GM23338 (cell line): ENCODE measurements around the gene EPHB3. TPM values are rescaled to one million over a fixed set of nuclear protein-coding genes. Genes with fewer than 3 reads are reported as not detected.
A peak's percentile ranks its signal among the peaks of the same experiment; 100 is the strongest.

Experiments used
- ATAC-seq: fragments of 200-7000 bp; cut with Tn5 transposase; 3 replicates; pipeline ENCODE4 v1.9.1; 2020
- DNase-seq: peaks from one replicate; pipeline ENCODE4 v3.0.0-alpha.2; 2015; ENCODE audit warnings: low spot score
- H2AFZ ChIP-seq: fragments of 200-600 bp; sonication (generic); 2 replicates; pipeline ENCODE4 v1.8.0; 2016; ENCODE audit warnings: antibody characterized with exemption, mild to moderate bottlenecking, moderate library complexity
- H3F3A ChIP-seq: fragments of 200-600 bp; sonication (generic); replicated peaks from 2 replicates; pipeline ENCODE4 v1.8.0; 2017; ENCODE audit warnings: antibody characterized with exemption, mixed run types, low read depth
- H3K27ac ChIP-seq: fragments of 200-600 bp; sonication (generic); 2 replicates; pipeline ENCODE4 v1.6.1; 2016; ENCODE audit warnings: low read depth
- H3K27me3 ChIP-seq: fragments of 200-600 bp; sonication (generic); 2 replicates; pipeline ENCODE4 v1.8.0; 2016; ENCODE audit warnings: mild to moderate bottlenecking, mixed run types, moderate library complexity; ENCODE audit not compliant: insufficient read depth
- H3K36me3 ChIP-seq: fragments of 200-600 bp; sonication (generic); 2 replicates; pipeline ENCODE4 v1.8.0; 2016; ENCODE audit warnings: mild to moderate bottlenecking; ENCODE audit not compliant: insufficient read depth
- H3K4me1 ChIP-seq: fragments of 200-600 bp; sonication (generic); 2 replicates; pipeline ENCODE4 v1.8.0; 2016; ENCODE audit warnings: mild to moderate bottlenecking, moderate library complexity; ENCODE audit not compliant: insufficient read depth
- H3K4me2 ChIP-seq: fragments of 200-600 bp; sonication (generic); 2 replicates; pipeline ENCODE4 v1.7.1; 2017; ENCODE audit warnings: mixed run types
- H3K4me3 ChIP-seq: fragments of 200-600 bp; sonication (generic); 2 replicates; pipeline ENCODE4 v1.6.1; 2016; ENCODE audit warnings: mixed run types
- H3K79me2 ChIP-seq: fragments of 200-600 bp; sonication (generic); replicated peaks from 2 replicates; pipeline ENCODE4 v1.8.0; 2017; ENCODE audit warnings: mild to moderate bottlenecking; ENCODE audit not compliant: insufficient read depth
- H3K9me2 ChIP-seq: fragments of 200-600 bp; sonication (generic); 2 replicates; pipeline ENCODE4 v1.8.0; 2017; ENCODE audit not compliant: insufficient read depth
- H4K20me1 ChIP-seq: fragments of 200-600 bp; sonication (generic); replicated peaks from 2 replicates; pipeline ENCODE4 v1.8.0; 2017; ENCODE audit warnings: mild to moderate bottlenecking; ENCODE audit not compliant: insufficient read depth
- H3K27ac Mint-ChIP-seq: 2 replicates; pipeline ENCODE4 v1.8.0; 2020; ENCODE audit warnings: inconsistent platforms, mild to moderate bottlenecking, moderate library complexity, mixed read lengths
- H3K27me3 Mint-ChIP-seq: 3 replicates; pipeline ENCODE4 v1.8.0; 2022; ENCODE audit warnings: low read depth, mild to moderate bottlenecking, moderate library complexity, mixed read lengths, inconsistent platforms; ENCODE audit not compliant: insufficient read depth, poor library complexity
- H3K36me3 Mint-ChIP-seq: 3 replicates; pipeline ENCODE4 v1.8.0; 2021; ENCODE audit warnings: low read depth, mild to moderate bottlenecking, inconsistent platforms, moderate library complexity, mixed read lengths
- H3K4me1 Mint-ChIP-seq: 3 replicates; pipeline ENCODE4 v1.8.0; 2020; ENCODE audit warnings: mild to moderate bottlenecking, inconsistent platforms, mixed read lengths
- H3K4me3 Mint-ChIP-seq: 3 replicates; pipeline ENCODE4 v1.8.0; 2021; ENCODE audit warnings: moderate library complexity, mild to moderate bottlenecking, inconsistent platforms, mixed read lengths
- H3K9me3 Mint-ChIP-seq: 3 replicates; pipeline ENCODE4 v1.8.0; 2020; ENCODE audit warnings: moderate library complexity, mild to moderate bottlenecking, inconsistent platforms, mixed read lengths
- JUNB ChIP-seq: IDR thresholded peaks from one replicate; pipeline ENCODE4 v1.6.1; 2016; ENCODE audit warnings: antibody characterized with exemption; ENCODE audit not compliant: unreplicated experiment
- POLR2AphosphoS5 ChIP-seq: IDR thresholded peaks from 2 replicates; pipeline ENCODE4 v1.6.1; 2016; ENCODE audit warnings: antibody characterized with exemption, low read depth
- ZNF331 ChIP-seq: fragments of 250-450 bp; sonication (Bioruptor Pico); IDR thresholded peaks from 2 replicates; pipeline ENCODE4 v1.5.0; 2020; ENCODE audit warnings: low read depth, mild to moderate bottlenecking, moderate library complexity
- polyA plus RNA-seq: library from polyadenylated mRNA; unstranded; fragments of >200 nt; fragmentation: Nextera tagmentation; extraction: Ambion mirVana; gene quantifications from 2 replicates; pipeline ENCODE4 v1.2.1, GENCODE V29; 2016
- total RNA-seq: library from RNA; depleted of rRNA; stranded (reverse); fragments of >200 nt; shearing (Covaris generic); gene quantifications from 2 replicates; pipeline ENCODE4 v1.2.3, GENCODE V29; 2014
- TF ChIP-seq, protein P1 (sequence below): fragments of 250-450 bp; sonication (Bioruptor Pico); IDR thresholded peaks from 2 replicates; pipeline ENCODE4 v1.5.0; 2020; ENCODE audit warnings: mild to moderate bottlenecking, moderate library complexity
- TF ChIP-seq, protein P2 (sequence below): IDR thresholded peaks from 2 replicates; pipeline ENCODE4 v1.6.1; 2016; ENCODE audit warnings: antibody characterized with exemption
- TF ChIP-seq, protein P3 (sequence below), 2 experiments: fragments of 200-600 bp in 1 of 2; sonication (generic) in 1 of 2; conservative IDR thresholded peaks; 2 replicates each; pipeline versions ENCODE4 v1.5.1 to v1.6.1; 2016 to 2017; ENCODE audit warnings: antibody characterized with exemption in 2 of 2, low read depth in 2 of 2, mild to moderate bottlenecking in 2 of 2, moderate library complexity in 1 of 2
- TF ChIP-seq, protein P4 (sequence below): IDR thresholded peaks from one replicate; pipeline ENCODE4 v1.6.1; 2018; ENCODE audit warnings: antibody characterized with exemption; ENCODE audit not compliant: unreplicated experiment

EPHB3 gene
- total and polyA plus RNA-seq, 2 experiments from 2014 or later = 0.57 to 2.0 TPM

DNA sequence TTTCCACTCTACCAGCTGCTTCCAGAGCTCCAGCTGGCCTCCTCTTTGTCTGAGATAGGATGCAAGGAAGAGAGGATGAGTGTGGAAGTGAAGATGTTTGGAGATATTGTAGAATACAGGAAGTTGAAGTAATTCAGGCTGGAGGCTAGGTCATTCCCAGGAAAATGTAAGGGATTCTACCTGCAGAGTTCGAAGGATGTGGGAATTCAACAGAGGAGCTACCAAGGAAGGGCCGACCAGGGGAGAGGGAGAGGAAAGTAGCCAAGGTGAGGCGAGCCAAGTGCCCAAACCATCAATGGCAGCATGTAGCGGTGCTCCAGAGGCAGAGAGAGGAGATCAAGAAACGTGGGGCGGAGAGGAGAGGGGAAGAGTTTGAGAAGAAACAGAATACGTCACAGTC is 49.0 kb upstream of the EPHB3 start:
- Histone ChIP-seq H2AFZ (peak overlapping the region; percentile 91; the same call in 1 of the 2 replicates), H4K20me1 (no peaks in the 10 kb centered on the region), H3K36me3 (no peaks in the 10 kb centered on the region), H3K4me1 (peaks cover 18% of the 10 kb centered on the region), H3K4me2 (peak overlapping the region; percentile 77; the same call in 1 of the 2 replicates), H3K9me2 (no peaks in the 10 kb centered on the region), H3F3A (no peaks in the 10 kb centered on the region), H3K27me3 (peaks cover 41% of the 10 kb centered on the region), H3K79me2 (no peaks in the 10 kb centered on the region), H3K27ac (no peak overlapping the region), H3K4me3 (no peak overlapping the region)
- DNase-seq = no peak
- no peak for ATAC-seq
- peaks cover 23% of the 10 kb centered on the region for H3K4me1 Mint-ChIP-seq
- TF ChIP-seq, protein P1, sequence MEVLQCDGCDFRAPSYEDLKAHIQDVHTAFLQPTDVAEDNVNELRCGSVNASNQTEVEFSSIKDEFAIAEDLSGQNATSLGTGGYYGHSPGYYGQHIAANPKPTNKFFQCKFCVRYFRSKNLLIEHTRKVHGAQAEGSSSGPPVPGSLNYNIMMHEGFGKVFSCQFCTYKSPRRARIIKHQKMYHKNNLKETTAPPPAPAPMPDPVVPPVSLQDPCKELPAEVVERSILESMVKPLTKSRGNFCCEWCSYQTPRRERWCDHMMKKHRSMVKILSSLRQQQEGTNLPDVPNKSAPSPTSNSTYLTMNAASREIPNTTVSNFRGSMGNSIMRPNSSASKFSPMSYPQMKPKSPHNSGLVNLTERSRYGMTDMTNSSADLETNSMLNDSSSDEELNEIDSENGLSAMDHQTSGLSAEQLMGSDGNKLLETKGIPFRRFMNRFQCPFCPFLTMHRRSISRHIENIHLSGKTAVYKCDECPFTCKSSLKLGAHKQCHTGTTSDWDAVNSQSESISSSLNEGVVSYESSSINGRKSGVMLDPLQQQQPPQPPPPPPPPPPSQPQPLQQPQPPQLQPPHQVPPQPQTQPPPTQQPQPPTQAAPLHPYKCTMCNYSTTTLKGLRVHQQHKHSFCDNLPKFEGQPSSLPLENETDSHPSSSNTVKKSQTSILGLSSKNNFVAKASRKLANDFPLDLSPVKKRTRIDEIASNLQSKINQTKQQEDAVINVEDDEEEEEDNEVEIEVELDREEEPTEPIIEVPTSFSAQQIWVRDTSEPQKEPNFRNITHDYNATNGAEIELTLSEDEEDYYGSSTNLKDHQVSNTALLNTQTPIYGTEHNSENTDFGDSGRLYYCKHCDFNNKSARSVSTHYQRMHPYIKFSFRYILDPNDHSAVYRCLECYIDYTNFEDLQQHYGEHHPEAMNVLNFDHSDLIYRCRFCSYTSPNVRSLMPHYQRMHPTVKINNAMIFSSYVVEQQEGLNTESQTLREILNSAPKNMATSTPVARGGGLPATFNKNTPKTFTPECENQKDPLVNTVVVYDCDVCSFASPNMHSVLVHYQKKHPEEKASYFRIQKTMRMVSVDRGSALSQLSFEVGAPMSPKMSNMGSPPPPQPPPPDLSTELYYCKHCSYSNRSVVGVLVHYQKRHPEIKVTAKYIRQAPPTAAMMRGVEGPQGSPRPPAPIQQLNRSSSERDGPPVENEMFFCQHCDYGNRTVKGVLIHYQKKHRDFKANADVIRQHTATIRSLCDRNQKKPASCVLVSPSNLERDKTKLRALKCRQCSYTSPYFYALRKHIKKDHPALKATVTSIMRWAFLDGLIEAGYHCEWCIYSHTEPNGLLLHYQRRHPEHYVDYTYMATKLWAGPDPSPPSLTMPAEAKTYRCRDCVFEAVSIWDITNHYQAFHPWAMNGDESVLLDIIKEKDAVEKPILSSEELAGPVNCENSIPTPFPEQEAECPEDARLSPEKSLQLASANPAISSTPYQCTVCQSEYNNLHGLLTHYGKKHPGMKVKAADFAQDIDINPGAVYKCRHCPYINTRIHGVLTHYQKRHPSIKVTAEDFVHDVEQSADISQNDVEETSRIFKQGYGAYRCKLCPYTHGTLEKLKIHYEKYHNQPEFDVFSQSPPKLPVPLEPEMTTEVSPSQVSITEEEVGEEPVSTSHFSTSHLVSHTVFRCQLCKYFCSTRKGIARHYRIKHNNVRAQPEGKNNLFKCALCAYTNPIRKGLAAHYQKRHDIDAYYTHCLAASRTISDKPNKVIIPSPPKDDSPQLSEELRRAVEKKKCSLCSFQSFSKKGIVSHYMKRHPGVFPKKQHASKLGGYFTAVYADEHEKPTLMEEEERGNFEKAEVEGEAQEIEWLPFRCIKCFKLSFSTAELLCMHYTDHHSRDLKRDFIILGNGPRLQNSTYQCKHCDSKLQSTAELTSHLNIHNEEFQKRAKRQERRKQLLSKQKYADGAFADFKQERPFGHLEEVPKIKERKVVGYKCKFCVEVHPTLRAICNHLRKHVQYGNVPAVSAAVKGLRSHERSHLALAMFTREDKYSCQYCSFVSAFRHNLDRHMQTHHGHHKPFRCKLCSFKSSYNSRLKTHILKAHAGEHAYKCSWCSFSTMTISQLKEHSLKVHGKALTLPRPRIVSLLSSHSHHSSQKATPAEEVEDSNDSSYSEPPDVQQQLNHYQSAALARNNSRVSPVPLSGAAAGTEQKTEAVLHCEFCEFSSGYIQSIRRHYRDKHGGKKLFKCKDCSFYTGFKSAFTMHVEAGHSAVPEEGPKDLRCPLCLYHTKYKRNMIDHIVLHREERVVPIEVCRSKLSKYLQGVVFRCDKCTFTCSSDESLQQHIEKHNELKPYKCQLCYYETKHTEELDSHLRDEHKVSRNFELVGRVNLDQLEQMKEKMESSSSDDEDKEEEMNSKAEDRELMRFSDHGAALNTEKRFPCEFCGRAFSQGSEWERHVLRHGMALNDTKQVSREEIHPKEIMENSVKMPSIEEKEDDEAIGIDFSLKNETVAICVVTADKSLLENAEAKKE (CRISPR knock-in tag) = no peak
- no peak for TF ChIP-seq POLR2AphosphoS5
- TF ChIP-seq, protein P2, sequence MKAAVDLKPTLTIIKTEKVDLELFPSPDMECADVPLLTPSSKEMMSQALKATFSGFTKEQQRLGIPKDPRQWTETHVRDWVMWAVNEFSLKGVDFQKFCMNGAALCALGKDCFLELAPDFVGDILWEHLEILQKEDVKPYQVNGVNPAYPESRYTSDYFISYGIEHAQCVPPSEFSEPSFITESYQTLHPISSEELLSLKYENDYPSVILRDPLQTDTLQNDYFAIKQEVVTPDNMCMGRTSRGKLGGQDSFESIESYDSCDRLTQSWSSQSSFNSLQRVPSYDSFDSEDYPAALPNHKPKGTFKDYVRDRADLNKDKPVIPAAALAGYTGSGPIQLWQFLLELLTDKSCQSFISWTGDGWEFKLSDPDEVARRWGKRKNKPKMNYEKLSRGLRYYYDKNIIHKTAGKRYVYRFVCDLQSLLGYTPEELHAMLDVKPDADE = no peak
- TF ChIP-seq, protein P3, sequence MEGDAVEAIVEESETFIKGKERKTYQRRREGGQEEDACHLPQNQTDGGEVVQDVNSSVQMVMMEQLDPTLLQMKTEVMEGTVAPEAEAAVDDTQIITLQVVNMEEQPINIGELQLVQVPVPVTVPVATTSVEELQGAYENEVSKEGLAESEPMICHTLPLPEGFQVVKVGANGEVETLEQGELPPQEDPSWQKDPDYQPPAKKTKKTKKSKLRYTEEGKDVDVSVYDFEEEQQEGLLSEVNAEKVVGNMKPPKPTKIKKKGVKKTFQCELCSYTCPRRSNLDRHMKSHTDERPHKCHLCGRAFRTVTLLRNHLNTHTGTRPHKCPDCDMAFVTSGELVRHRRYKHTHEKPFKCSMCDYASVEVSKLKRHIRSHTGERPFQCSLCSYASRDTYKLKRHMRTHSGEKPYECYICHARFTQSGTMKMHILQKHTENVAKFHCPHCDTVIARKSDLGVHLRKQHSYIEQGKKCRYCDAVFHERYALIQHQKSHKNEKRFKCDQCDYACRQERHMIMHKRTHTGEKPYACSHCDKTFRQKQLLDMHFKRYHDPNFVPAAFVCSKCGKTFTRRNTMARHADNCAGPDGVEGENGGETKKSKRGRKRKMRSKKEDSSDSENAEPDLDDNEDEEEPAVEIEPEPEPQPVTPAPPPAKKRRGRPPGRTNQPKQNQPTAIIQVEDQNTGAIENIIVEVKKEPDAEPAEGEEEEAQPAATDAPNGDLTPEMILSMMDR (conservative IDR thresholded peaks at IDR 0.05; ENCODE audit: low read depth in 2 of 2) = no peak
- TF ChIP-seq ZNF331 (CRISPR knock-in tag) = no peak
- TF ChIP-seq, protein P4, sequence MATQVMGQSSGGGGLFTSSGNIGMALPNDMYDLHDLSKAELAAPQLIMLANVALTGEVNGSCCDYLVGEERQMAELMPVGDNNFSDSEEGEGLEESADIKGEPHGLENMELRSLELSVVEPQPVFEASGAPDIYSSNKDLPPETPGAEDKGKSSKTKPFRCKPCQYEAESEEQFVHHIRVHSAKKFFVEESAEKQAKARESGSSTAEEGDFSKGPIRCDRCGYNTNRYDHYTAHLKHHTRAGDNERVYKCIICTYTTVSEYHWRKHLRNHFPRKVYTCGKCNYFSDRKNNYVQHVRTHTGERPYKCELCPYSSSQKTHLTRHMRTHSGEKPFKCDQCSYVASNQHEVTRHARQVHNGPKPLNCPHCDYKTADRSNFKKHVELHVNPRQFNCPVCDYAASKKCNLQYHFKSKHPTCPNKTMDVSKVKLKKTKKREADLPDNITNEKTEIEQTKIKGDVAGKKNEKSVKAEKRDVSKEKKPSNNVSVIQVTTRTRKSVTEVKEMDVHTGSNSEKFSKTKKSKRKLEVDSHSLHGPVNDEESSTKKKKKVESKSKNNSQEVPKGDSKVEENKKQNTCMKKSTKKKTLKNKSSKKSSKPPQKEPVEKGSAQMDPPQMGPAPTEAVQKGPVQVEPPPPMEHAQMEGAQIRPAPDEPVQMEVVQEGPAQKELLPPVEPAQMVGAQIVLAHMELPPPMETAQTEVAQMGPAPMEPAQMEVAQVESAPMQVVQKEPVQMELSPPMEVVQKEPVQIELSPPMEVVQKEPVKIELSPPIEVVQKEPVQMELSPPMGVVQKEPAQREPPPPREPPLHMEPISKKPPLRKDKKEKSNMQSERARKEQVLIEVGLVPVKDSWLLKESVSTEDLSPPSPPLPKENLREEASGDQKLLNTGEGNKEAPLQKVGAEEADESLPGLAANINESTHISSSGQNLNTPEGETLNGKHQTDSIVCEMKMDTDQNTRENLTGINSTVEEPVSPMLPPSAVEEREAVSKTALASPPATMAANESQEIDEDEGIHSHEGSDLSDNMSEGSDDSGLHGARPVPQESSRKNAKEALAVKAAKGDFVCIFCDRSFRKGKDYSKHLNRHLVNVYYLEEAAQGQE = no peak
- TF ChIP-seq JUNB = no peak
- H3K4me3 Mint-ChIP-seq = peak overlapping the region; percentile 29; the same call in 1 of the 3 replicates
- H3K27ac Mint-ChIP-seq = no peak overlapping the region
- H3K36me3 Mint-ChIP-seq = peaks cover 7% of the 10 kb centered on the region; the same call in 2 of the 3 replicates
- peaks cover 17% of the 10 kb centered on the region for H3K9me3 Mint-ChIP-seq
- peaks cover 42% of the 10 kb centered on the region for H3K27me3 Mint-ChIP-seq
